ENCODE measurements around the gene CREBBP. TPM values are rescaled to one million over a fixed set of nuclear protein-coding genes. Genes with fewer than 3 reads are reported as not detected.

Gene CREBBP
- total and polyA plus RNA-seq, 9 of the 15 experiments (the other 6 are each of a cell fraction or from before 2014, with no cell fraction given), result 0.70 to 24.8 (median 5.6) TPM

DNA sequence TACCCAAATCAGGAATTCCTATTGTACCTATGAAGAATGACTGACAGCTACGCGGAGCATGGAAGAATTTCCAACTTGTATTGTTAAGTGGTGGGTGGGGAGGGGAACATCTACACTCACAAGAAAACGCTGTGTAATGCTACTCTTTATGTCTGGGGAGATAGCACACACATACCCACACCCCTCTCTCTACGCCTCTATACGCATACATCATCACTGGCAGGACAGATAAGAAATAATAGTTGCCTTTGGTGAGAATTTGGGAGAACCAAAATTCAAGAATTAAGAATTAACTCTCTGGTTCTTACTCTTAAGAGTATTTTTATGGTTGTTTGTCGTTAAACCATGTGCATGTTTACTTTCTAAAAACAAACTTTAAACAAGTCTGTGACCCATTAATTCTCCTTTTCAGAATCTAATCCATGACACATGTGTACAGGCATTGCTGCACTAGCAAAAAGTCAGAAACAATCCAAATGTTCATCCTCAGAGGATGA lies 33.9 kb downstream of the CREBBP start (continued):
- TF ChIP-seq, protein P1, sequence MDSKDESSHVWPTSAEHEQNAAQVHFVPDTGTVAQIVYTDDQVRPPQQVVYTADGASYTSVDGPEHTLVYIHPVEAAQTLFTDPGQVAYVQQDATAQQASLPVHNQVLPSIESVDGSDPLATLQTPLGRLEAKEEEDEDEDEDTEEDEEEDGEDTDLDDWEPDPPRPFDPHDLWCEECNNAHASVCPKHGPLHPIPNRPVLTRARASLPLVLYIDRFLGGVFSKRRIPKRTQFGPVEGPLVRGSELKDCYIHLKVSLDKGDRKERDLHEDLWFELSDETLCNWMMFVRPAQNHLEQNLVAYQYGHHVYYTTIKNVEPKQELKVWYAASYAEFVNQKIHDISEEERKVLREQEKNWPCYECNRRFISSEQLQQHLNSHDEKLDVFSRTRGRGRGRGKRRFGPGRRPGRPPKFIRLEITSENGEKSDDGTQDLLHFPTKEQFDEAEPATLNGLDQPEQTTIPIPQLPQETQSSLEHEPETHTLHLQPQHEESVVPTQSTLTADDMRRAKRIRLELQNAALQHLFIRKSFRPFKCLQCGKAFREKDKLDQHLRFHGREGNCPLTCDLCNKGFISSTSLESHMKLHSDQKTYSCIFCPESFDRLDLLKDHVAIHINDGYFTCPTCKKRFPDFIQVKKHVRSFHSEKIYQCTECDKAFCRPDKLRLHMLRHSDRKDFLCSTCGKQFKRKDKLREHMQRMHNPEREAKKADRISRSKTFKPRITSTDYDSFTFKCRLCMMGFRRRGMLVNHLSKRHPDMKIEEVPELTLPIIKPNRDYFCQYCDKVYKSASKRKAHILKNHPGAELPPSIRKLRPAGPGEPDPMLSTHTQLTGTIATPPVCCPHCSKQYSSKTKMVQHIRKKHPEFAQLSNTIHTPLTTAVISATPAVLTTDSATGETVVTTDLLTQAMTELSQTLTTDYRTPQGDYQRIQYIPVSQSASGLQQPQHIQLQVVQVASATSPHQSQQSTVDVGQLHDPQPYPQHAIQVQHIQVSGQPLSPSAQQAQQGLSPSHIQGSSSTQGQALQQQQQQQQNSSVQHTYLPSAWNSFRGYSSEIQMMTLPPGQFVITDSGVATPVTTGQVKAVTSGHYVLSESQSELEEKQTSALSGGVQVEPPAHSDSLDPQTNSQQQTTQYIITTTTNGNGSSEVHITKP (IDR thresholded peaks at IDR 0.05; ENCODE audit: partially characterized antibody), result peak; percentile 32
- TF ChIP-seq TEAD4 (IDR thresholded peaks at IDR 0.05; ENCODE audit: low read length) (peak; percentile 92), TEAD4 (CRISPR knock-in tag; IDR thresholded peaks at IDR 0.05; ENCODE audit: borderline replicate concordance) (no peak), TEAD1 (CRISPR knock-in tag; IDR thresholded peaks at IDR 0.05) (0 out of 4 replicates have a peak, but pooled peaks have one; percentile 19 to 46), PHTF2 (CRISPR knock-in tag; IDR thresholded peaks at IDR 0.05) (no peak), MAFK (IDR thresholded peaks at IDR 0.05; ENCODE audit: low read length) (peak; percentile 75; the same call in 1 of the 2 replicates), ARNT (IDR thresholded peaks at IDR 0.05) (peak; percentile 49 to 84; a peak in 2 of 4 replicates), RAD51 (IDR thresholded peaks at IDR 0.05; ENCODE audit: borderline replicate concordance, low read depth) (peak; percentile 33; the same call in 1 of the 2 replicates), CBFA2T3 (IDR thresholded peaks at IDR 0.05) (peak; percentile 95), BACH1 (tag; IDR thresholded peaks at IDR 0.05) (peak; percentile 86), FOXK2 (conservative IDR thresholded peaks at IDR 0.05 in 1 of 2, IDR thresholded peaks at IDR 0.05 in 1 of 2; ENCODE audit: low read depth in 2 of 2) (peak in 1 of 2 experiments; percentile 35; a peak in 1 of 4 replicates), FOXM1 (IDR thresholded peaks at IDR 0.05; ENCODE audit: low read depth) (peak; percentile 74), FOXM1 (CRISPR knock-in tag; IDR thresholded peaks at IDR 0.05; ENCODE audit: low read depth) (no peak), ZEB2 (IDR thresholded peaks at IDR 0.05) (0 out of 2 replicates have a peak, but pooled peaks have one; percentile 42), NBN (IDR thresholded peaks at IDR 0.05; ENCODE audit: low read depth) (peak; percentile 46), GATAD2A (IDR thresholded peaks at IDR 0.05) (peak; percentile 71), SPI1 (IDR thresholded peaks at IDR 0.05; ENCODE audit: borderline replicate concordance, low read depth, low read length) (no peak), CBFA2T2 (conservative IDR thresholded peaks at IDR 0.05) (peak; percentile 91), POLR2AphosphoS5 (IDR thresholded peaks at IDR 0.05; ENCODE audit: control insufficient read depth, insufficient read depth, low read depth, low read length) (peak; percentile 80), KLF16 (IDR thresholded peaks at IDR 0.05) (peak; percentile 75; the same call in 1 of the 2 replicates), ZNF830 (CRISPR knock-in tag; IDR thresholded peaks at IDR 0.05) (no peak), MYNN (IDR thresholded peaks at IDR 0.05) (peak; percentile 71), MYNN (CRISPR knock-in tag; IDR thresholded peaks at IDR 0.05) (no peak), POLR2H (tag; IDR thresholded peaks at IDR 0.05; ENCODE audit: low read depth) (0 out of 2 replicates have a peak, but pooled peaks have one; percentile 36)
- TF ChIP-seq, protein P2, sequence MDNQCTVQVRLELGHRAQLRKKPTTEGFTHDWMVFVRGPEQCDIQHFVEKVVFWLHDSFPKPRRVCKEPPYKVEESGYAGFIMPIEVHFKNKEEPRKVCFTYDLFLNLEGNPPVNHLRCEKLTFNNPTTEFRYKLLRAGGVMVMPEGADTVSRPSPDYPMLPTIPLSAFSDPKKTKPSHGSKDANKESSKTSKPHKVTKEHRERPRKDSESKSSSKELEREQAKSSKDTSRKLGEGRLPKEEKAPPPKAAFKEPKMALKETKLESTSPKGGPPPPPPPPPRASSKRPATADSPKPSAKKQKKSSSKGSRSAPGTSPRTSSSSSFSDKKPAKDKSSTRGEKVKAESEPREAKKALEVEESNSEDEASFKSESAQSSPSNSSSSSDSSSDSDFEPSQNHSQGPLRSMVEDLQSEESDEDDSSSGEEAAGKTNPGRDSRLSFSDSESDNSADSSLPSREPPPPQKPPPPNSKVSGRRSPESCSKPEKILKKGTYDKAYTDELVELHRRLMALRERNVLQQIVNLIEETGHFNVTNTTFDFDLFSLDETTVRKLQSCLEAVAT (IDR thresholded peaks at IDR 0.05), result peak in 1 of 2 experiments; percentile 32; a peak in 1 of 4 replicates
- TF ChIP-seq, protein P3, sequence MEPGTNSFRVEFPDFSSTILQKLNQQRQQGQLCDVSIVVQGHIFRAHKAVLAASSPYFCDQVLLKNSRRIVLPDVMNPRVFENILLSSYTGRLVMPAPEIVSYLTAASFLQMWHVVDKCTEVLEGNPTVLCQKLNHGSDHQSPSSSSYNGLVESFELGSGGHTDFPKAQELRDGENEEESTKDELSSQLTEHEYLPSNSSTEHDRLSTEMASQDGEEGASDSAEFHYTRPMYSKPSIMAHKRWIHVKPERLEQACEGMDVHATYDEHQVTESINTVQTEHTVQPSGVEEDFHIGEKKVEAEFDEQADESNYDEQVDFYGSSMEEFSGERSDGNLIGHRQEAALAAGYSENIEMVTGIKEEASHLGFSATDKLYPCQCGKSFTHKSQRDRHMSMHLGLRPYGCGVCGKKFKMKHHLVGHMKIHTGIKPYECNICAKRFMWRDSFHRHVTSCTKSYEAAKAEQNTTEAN (CRISPR knock-in tag; IDR thresholded peaks at IDR 0.05), result no peak

All from K562 (cell line).